Stimulated activated CD4-positive, alpha-beta T cell treated with anti-CD3 and anti-CD28 coated beads, Interleukin-2, amount 100 ng/mL, for 48 hours (primary cell): Measurements from ENCODE around the gene TOMM40L.
"Not testable (repeated sequence)": the region's sequence is repeated elsewhere in the genome, so short reads cannot be mapped to it uniquely, and the experiment has no call there.

ENCODE experiments used
- DNase-seq, 2 donors: peaks; one replicate each; pipeline ENCODE4 v3.0.0-alpha.2; 2020

The TOMM40L gene

DNA sequence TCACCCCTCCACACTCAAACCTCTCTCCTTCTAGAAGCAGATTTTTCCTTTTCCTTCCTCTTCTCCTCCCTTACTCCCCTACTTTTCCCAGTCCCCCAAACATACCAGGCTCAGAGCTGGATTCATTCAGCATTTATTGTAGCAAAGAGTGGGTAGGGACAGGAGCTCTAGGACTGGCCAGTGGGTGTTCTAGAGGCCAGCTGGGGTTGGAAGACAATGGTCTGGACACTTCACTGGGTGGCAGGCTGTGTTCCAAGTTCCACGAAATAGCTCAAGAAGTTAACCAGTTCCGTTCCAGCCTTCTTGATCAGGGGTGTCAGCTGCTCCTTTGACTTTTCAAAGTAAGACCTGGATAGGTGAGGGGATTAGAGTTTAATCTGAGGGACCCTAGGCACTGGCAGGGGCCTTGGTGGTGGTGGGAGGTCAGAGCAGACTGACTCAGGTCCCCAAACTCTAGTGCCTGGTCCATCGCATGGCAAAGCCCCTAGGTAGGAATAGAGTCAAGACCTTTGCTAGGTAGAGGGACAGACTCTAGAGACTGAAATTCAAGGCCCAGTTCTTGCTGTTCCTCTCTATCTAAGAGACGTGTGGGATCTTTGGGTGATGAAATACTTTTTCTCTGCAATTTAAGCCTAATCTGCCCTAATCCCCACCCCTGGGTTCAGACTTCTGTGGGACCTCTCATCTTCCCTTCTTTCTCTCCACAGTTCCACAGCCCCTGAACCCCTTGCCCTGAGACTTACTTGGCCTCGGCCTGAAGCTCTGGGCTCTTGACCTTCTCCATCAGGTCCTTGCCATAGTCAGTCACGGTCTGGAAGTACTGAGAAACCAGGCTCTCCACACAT lies 3.5 kb upstream of the TOMM40L start:
- no peak for DNase-seq

DNA sequence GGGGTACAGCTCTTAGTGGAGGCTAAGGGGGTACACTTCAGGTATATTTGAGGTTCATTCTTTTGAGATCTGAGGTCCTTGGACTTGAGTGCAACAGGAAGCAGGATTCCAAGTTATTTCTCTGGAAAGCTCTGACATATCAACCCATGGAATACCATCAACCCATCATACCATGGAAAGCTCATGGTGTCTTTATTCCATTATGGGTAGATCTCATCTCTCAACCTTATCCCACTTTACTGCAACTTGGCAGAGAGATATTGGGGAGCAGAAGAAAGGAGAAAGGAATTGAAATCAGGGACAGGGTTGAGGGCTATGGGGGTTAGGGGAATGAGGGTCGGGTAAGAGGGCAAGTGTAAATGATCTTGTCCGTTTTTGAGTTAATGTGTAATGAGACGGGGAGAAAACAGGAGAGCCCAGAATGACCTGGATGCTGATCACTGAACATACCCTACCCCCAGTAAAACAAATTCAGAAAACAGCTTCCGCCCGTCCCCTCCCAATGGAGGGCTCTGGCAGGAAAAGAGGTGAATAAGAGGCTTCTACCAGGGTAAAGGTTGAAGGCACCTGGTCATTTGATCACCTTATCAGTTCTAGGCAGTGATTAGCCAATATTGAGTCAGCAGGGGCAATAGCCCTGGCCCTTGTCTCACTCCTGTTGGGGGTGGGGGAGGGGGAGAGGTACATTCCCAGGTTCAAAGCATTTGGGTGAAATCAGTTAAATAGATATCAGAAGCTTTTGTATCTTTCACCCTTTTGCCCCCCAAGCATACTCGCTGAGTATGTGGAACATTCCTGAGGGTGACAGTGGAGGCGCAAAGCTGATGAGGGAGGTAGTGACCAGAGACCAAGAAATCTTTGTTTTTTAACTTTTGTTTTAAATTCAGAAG lies 1.8 kb upstream of the TOMM40L start:
- no peak for DNase-seq

DNA sequence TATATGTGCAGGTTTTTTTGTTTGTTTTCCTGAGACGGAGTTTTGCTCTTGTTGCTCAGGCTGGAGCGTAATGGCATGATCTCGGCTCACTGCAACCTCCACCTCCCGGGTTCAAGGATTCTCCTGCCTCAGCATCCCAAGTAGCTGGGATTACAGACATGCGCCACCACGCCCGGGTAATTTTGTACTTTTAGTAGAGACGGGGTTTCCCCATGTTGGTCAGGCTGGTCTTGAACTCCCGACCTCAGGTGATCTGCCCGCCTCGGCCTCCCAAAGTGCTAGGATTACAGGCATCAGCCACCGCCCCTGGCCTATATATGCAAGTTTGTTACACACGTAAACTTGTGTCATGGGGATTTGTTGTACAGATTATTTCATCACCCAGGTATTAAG lies 1.2 kb upstream of the TOMM40L start:
- DNase-seq, result not testable (repeated sequence)

DNA sequence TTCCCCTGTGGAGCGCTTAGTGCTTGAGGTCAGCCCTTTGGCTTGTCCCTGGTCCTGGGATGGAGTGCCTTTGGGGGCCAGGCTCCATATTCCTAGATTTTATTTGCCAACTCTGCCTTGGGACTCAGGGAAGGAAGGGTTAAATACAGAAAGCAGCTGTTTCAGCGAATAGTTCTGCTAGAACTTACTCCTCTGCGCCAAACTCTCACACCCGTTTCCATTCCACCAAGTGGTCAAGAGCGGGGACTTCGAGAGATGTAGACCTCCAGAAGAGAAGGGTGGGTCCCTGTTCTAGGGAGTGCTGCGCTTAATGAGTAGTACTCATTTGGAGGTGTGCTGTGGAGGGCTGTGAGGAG lies 704 bp upstream of the TOMM40L start:
- DNase-seq, result no peak

DNA sequence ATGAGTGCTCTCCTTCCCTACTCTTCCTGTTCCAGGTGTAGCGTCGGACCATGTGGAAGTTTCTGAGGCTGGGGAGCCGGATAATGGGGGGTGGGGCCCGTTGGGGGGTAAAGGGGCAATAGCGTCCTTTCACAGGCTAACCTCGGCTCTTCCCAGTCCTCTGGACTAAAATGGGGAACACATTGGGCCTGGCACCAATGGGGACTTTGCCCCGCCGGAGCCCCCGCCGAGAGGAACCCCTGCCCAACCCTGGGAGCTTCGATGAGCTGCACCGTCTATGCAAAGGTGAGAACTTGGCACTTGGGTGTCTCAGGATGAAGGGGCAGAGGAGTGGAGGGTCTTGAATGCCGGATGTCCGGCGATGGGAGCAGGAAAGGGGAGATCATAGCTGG lies 456 bp downstream of the TOMM40L start:
- no peak for DNase-seq

DNA sequence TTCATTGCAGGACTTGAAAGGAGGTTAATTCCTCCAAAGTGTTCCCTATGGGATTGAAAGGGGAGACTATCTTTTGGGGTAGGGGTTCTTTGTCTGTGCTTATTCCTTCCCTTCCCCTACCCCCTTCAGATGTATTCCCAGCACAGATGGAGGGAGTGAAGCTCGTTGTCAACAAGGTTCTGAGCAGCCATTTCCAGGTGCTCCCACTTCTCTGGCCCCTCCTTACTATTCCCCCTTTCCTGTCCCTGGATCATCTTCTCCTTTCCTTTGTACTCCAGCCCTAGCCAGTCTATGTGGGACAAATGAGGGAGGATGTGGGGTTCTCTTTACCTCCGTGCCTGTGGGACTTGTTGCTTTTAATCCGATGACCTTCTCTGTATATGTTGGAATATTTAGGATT lies 899 bp downstream of the TOMM40L start:
- DNase-seq, result no peak

DNA sequence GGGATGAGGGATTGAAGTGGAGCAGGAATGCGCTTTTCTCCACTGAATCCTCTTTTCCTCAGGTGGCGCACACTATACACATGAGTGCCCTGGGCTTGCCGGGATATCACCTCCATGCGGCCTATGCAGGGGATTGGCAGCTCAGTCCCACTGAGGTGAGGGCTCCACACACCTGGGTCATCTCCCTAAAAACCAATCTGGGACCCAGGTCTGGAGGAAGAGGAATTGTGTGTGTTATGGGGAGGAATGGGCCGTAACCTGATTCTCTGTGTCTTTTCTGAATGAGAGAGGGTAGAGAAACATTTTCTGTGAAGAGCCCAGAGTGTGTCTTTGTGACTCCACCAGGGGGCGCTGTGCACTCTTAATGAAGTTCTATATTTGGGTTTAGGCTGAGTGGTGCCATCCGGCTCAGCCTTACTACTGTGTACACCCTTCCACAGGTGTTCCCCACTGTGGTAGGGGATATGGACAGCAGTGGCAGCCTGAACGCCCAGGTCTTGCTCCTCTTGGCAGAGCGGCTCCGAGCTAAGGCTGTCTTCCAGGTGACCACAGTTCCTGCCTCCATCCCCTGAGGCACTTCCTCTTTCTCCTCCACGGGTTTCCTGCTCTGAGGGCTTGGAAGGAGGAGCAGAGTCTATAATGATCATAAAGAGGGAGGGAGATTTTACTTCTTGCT lies 1.5 kb downstream of the TOMM40L start:
- DNase-seq, result peak; percentile 92 to 95

DNA sequence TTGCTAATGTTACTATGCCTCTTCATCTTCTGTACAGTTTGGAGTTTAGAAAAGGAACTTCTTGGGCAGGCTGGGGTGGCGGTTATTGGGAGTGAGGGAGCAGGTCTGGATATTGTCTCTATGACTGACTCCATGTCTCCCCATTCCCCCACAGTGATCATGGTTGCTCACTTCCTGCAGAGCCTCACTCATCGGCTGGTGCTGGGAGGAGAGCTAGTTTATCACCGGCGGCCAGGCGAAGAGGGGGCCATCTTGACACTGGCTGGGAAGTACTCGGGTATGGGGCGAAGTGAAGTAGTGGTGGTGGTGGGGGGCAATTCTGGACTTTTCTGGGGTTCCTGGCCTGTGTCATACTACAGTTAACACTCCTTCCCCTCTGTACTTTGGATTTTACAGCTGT lies 2.2 kb downstream of the TOMM40L start:
- no peak for DNase-seq

DNA sequence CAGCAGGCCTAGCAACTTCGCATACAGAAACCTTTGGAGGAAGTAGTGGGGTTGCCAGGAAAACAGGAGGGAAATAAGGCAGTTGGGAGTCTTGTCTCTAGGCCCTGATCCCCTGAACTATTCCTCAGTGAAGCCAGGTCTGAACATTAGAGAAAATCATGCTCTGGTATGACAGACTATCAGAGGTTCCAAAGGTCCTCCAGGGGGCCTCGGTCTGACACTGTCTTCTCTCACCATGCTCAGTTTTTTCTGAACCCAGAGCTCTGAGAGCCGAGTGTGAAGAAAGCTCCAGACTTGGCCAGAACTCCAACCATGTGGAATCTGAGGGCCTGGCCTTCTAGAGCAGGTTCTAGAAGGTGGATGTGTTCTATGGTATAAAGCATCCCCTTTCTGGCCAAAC lies 4.0 kb downstream of the TOMM40L start:
- DNase-seq, result no peak

DNA sequence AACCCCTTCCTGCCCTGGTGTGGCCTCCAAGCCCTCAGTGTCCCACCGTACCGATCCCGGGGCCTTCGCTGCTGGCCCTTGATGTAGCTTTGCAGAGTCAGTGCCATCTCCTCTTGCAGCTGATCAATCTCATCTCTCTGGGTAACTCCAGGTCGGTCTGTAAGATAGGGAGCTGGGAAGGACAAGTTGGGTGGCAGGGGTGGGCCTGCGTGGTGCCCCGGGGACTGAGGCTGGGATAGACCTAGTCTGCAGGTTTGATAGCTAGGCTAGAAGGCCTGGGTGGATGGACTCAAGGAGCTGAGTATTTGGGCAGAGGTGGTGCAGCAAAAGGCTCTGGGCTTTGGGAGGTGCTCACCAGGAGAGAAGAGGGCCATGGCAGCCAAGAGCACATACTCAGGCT lies 4.9 kb downstream of the TOMM40L start:
- DNase-seq, result no peak

DNA sequence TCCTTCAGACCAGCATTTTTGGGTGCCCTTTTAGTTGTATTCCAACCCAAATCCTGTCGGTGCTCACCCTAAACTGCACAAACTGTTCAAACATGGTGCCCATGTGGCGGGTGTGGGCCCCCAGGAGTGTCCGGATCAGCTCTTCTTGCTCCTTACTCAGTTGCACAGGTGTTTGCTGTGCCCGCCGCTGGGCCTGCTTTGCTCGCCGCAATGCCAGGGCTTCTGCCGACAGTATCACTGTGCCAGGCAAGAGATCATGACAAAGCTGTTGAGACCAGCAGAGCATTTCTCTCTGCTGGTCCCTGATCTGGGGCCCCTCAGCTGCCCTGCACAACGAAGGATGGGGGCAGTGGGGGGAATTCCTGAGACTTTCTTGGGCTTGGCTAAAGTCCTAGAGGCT lies 7.2 kb downstream of the TOMM40L start:
- no peak for DNase-seq

DNA sequence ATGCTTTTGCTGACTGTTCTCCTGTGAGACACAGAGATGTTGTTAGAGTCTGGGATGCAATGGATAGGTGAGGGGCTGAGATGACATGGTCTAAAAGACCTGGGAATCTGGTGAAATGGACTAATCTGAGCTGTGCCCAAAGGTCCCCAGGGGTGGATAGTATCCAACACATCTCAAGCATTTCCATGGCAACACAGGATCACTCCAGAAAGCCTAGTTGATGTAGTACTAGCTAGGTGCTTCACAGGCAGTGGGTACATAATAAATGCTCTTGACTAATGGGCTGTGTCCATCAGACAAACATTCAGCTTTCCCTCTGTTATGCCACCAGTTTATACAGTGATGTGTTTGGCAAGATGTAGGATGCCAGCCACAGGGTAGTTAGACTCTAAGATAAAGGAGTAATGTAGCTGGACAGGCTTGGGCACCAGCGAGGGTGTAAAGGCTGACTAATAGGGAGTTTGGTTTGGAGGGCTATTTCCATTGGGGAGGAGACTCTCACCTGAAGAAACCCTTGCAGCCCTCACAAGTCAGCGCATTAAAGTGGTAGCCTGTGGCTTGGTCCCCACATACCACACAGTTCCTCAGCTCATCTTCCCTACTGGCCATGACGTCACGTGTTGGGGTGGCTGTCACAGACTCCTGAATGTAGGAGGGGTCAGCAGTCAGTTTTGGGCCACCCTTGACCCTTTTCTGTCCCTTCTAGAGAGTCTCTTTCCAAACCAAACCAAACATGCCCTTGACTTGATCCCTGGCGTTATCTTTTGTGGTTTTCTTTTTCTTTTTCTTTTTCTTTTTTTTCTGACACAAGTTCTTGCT lies 10.3 kb downstream of the TOMM40L start:
- DNase-seq, result no peak

DNA sequence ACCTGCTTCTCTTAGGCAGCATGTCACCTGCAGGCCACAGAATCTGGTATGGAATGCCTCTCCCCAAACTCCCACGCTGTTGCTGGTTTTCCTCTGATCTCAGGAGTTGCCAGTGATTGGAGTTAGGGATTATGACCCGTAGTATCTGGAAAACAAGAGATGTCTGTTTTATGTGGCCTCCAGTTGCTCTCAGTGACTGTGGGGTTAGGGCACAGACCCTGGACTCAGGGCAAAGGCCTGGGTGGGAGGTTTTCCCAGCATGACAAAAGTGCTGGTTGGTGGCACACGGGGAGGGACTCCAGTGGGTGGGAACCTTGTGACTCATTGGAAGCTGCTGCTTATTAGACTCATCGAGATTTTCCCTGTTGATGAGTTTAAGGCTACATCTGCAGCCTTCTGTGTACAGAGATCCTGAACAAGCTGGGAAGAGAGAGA lies 12.2 kb downstream of the TOMM40L start, which contains the start of gene NR1I3:
NR1I3 (minus strand) TSS at position 165 of the 435 bp plus-strand sequence. CDS start 1,638 bp downstream, outside the sequence.
- DNase-seq, result no peak

DNA sequence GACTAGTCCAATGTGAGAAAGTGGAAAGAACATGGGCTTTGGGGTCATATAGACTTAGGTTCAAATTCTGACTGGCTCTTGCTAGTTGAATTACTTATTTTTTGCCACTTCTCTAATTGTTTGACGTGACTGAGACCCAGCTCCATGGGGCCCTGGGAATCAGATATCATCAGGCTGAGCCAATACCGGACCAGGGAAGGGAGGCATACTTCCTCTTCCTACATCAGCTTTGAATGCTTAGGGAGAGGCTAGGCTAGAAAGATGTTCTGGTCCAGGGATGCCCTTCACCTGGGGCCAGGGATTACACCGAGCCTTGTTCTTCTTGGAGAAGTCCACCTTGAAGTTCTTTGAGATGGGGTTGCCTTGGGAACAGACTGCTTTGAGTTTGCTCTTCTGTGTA lies 15.8 kb downstream of the TOMM40L start:
- no peak for DNase-seq

DNA sequence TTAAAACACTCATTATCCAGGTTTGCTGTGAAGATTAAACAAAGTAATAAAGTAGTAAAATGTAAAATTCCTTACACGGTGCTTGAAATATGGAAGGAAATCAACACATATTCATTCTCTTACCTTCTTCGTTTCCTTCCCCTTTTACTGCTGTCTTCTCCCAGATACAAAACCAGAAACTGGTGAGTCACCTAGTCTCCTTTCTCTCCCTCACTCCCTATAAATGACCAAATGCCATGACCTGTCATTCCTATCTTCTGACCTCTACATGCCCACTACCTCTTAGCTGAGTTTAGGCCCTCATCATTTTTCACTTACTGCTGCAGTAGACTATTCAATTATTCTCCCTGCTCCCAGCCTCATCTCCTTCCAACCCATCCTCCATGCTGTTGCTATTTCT lies 16.5 kb downstream of the TOMM40L start:
- no peak for DNase-seq

DNA sequence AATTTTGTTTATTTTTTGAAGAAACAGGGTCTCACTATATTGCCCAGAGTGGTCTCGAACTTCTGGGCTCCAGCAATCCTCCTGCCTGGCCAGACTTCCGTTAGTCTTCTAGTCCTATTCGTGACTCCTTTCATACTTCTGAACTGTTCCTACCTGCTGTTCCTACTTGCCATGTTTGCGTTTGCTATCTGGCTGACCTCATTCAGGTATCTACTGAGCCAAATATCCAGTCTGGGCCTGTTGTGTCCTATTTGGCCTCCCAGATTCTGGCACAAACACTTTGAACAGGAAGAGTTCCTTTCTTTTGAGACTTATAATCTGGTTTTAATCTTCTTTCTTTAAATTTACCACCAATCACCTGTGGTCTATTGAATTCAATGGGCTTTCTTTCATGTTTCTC lies 19.0 kb downstream of the TOMM40L start:
- no peak for DNase-seq

DNA sequence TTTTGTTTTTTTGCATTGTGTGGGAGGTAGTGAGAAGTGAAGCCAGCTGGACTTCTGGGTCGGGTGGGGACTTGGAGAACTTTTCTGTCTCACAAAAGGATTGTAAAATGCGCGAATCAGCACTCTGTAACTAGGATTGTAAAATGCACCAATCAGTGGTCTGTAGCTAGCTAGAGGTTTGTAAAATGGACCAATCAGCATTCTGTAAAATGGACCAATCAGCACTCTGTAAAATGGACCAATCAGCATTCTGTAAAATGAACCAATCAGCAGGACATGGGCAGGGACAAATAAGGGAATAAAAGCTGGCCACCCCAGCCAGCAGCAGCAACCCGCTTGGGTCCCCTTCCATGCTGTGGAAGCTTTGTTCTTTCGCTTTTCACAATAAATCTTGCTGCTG lies 24.2 kb downstream of the TOMM40L start:
- not testable (repeated sequence) for DNase-seq

DNA sequence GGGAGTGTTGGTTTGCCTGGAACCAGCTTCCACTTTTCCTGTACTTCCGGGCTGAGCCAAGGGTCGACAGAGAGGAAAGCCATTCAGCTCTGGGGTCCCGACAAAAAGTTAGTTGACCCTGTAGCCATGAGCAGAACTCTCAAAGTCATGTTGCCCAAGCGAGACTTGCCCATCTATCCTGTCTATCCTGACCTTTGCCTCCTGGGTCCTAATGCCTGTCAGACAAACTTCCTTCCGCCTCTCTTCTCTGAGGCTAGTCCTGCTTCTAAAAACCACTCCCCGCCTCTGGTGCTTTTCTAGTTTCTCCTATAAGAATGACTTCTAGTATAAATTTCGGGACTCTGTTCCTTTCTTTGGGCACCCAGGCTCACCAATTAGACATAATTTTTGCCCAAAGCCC lies 25.0 kb downstream of the TOMM40L start:
- DNase-seq, result no peak

DNA sequence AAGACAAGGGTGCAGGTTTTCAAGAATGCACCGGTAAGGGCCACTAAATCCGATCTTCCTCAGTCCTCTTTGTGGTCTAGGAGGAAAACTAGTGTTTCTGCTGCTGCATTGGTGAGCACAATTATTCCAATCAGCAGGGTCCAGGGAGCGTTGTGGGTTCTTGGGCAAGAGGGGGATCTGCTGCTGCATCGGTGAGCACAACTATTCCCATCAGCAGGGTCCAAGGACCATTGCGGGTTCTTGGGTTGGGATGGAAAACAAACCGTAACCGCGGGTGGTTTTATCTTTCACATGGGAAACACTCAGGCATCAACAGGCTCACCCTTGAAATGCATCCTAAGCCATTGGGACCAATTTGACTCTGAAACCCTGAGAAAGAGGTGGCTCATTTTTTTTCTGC lies 25.7 kb downstream of the TOMM40L start:
- no peak for DNase-seq

DNA sequence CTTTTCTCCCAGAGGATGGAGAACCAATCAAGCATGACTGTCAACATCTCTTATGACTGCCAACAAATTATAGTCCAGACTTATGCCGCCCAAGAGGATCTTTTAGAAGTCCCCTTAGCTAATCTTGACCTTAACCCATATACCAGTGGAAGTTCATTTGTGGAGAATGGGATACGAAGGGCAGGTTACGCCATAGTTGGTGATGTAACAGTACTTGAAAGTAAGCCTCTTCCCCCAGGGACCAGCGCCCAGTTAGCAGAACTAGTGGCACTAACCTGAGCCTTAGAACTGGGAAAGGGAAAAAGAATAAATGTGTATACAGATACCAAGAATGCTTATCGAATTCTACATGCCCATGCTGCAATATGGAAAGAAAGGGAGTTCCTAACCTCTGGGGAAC lies 29.4 kb downstream of the TOMM40L start:
- not testable (repeated sequence) for DNase-seq

DNA sequence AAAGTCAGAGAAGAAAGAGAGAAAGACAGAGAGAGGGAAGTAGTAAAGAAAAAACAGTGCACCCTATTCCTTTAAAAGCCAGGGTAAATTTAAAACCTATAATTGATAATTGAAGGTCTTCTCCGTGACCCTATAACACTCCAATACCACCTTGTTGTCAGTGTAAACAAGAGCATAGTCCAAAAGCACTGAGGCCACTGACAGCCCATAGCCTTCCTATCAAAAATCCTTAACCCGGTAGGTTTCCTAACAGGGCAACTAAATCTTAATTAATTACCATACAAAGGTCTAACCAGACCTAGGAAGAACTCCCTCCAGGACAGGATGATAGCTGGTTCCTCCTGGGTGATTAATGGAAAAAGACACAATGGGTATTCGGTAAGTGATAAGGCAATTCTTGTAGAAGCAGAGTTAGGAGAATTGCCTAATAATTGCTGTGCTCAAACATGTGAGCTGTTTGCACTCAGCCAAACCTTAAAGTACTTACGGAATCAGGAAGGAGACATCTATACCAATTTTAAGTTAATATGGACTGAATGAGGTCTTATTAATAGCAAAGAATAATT lies 30.2 kb downstream of the TOMM40L start:
- DNase-seq, result not testable (repeated sequence)

DNA sequence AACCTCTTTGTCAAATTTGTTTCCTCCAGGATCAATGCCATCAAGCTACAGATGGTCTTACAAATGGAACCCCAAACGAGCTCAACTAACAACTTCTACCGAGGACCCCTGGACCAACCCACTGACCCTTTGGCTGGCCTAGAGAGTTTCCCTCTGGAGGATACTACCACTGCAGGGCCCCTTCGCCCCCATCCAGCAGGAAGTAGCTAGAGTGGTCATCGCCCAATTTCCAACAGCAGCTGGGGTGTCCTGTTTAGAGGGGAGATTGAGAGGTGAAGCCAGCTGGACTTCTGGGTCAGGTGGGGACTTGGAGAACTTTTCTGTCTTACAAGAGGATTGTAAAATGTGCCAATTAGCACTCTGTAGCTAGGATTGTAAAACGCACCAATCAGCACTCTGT lies 31.2 kb downstream of the TOMM40L start:
- DNase-seq, result not testable (repeated sequence)
